ENCODE results near the gene DCTN3. TPM values are rescaled to one million over a fixed set of nuclear protein-coding genes. Genes with fewer than 3 reads are reported as not detected.

Gene DCTN3
- total RNA-seq, 1 donor from 2014 or later: 94.8 TPM

- peaks cover 1% of the 10 kb centered on the region for H3K4me1 Mint-ChIP-seq (ENCODE audit: low read depth, unreplicated experiment)
- no peaks in the 10 kb centered on the region for H3K79me2 ChIP-seq (ENCODE audit: insufficient read depth, low read length)
- H3K27me3 Mint-ChIP-seq (ENCODE audit: low read depth, unreplicated experiment): peaks cover 67% of the 10 kb centered on the region
- H2AFZ ChIP-seq (ENCODE audit: low read depth, low read length): peak within 1 kb of the TSS; percentile 52
- H3K27me3 ChIP-seq (ENCODE audit: insufficient read depth, low read length): peaks cover 64% of the 10 kb centered on the region
- H3K9me3 Mint-ChIP-seq (ENCODE audit: unreplicated experiment): no peaks in the 10 kb centered on the region
- DNase-seq (ENCODE audit: low read depth) (no peak), FAIRE-seq (no peak)
- TF ChIP-seq EZH2 (IDR thresholded peaks at IDR 0.05; ENCODE audit: insufficient read depth, low read length): peak; percentile 81
- TF ChIP-seq, protein P1, sequence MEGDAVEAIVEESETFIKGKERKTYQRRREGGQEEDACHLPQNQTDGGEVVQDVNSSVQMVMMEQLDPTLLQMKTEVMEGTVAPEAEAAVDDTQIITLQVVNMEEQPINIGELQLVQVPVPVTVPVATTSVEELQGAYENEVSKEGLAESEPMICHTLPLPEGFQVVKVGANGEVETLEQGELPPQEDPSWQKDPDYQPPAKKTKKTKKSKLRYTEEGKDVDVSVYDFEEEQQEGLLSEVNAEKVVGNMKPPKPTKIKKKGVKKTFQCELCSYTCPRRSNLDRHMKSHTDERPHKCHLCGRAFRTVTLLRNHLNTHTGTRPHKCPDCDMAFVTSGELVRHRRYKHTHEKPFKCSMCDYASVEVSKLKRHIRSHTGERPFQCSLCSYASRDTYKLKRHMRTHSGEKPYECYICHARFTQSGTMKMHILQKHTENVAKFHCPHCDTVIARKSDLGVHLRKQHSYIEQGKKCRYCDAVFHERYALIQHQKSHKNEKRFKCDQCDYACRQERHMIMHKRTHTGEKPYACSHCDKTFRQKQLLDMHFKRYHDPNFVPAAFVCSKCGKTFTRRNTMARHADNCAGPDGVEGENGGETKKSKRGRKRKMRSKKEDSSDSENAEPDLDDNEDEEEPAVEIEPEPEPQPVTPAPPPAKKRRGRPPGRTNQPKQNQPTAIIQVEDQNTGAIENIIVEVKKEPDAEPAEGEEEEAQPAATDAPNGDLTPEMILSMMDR (IDR thresholded peaks at IDR 0.05; ENCODE audit: insufficient read depth, low read depth, low read length): no peak
- peaks cover 9% of the 10 kb centered on the region for H4K20me1 ChIP-seq (ENCODE audit: insufficient read depth, low read length)
- no peaks in the 10 kb centered on the region for H3K36me3 ChIP-seq (ENCODE audit: insufficient read depth, low read length)
- no peaks in the 10 kb centered on the region for H3K36me3 Mint-ChIP-seq (ENCODE audit: low read depth, unreplicated experiment)
- H3K4me3 Mint-ChIP-seq (ENCODE audit: unreplicated experiment): peak within 1 kb of the TSS; percentile 70
- peak within 1 kb of the TSS; percentile 80 for H3K4me2 ChIP-seq (ENCODE audit: low read length)
- peak within 1 kb of the TSS; percentile 37 for H3K4me3 ChIP-seq (ENCODE audit: insufficient read depth, low read depth, low read length)
- H3K27ac Mint-ChIP-seq (ENCODE audit: unreplicated experiment): no peak within 1 kb of the TSS
- H3K9ac ChIP-seq (ENCODE audit: low read length): no peak within 1 kb of the TSS
- no peak within 1 kb of the TSS for H3K27ac ChIP-seq (ENCODE audit: low read depth, low read length)
- no peaks in the 10 kb centered on the region for H3K9me3 ChIP-seq (ENCODE audit: insufficient read depth, low read depth, low read length)
- peaks cover 4% of the 10 kb centered on the region for H3K4me1 ChIP-seq (ENCODE audit: insufficient read depth, low read length)
Measured at GRCh38 chr9:34628656-34629490, 8.6 kb upstream of the DCTN3 start, which contains the start of gene ARID3C. ARID3C (minus strand) TSS chr9:34629066; CDS start chr9:34628014, 1,052 bp downstream.

DNA sequence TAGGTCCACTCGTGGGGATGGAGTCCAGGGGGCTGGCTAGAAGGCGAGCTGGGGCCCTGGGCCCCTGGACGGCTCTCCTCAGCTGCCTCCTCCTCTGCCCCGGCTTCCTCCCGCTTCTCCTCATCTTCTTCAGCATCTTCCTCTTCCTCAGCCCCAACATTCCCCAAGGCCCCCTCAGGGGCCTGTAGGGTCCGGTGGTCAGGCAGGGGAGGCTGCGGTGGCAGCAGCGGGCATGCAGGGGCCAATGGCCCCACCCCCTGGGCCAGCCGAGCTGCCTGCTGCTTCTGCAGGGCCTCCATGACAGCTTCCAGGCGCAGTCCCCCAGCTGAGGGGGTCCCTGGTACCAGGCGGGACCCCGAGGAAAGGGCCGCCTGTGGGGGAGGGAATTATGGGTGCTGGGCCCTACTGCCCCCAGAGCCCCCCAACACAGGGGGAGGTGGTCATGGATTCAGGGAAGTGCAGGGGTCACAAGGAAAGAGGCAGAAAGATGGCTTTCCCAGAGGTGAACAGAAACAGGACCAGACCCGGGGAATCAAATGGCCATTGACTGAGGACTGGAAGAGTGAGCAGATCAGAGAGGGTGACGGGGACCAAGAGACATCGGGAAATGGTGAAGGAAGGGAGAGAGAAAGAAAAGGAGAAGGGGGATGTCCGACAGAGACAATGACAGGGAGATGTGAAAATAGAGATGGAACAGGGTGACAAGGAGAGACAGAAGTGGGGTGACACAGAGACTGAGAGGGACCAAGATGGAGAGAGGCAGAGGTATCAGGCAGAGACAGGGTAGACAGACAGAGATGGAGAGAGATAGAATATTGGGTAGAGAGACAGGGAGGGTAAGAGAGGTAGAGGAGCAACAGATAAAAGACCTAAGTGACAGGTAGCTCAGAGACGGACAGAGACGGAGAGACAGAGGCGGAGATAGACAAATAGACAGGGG lies 7.7 kb upstream of the DCTN3 start:
- Histone ChIP-seq H3K79me2 (ENCODE audit: insufficient read depth, low read length) (no peaks in the 10 kb centered on the region), H3K27ac (ENCODE audit: low read depth, low read length) (no peak overlapping the region), H2AFZ (ENCODE audit: low read depth, low read length) (peak overlapping the region; percentile 41), H4K20me1 (ENCODE audit: insufficient read depth, low read length) (peaks cover 6% of the 10 kb centered on the region), H3K4me1 (ENCODE audit: insufficient read depth, low read length) (peaks cover 4% of the 10 kb centered on the region), H3K9me3 (ENCODE audit: insufficient read depth, low read depth, low read length) (no peaks in the 10 kb centered on the region), H3K9ac (ENCODE audit: low read length) (no peak overlapping the region), H3K4me2 (ENCODE audit: low read length) (peak overlapping the region; percentile 80), H3K27me3 (ENCODE audit: insufficient read depth, low read length) (peaks cover 70% of the 10 kb centered on the region), H3K36me3 (ENCODE audit: insufficient read depth, low read length) (no peaks in the 10 kb centered on the region), H3K4me3 (ENCODE audit: insufficient read depth, low read depth, low read length) (no peak overlapping the region)
- Mint-ChIP-seq H3K27ac (ENCODE audit: unreplicated experiment) (no peak overlapping the region), H3K27me3 (ENCODE audit: low read depth, unreplicated experiment) (peaks cover 69% of the 10 kb centered on the region), H3K4me3 (ENCODE audit: unreplicated experiment) (peak overlapping the region; percentile 70), H3K36me3 (ENCODE audit: low read depth, unreplicated experiment) (no peaks in the 10 kb centered on the region), H3K9me3 (ENCODE audit: unreplicated experiment) (no peaks in the 10 kb centered on the region), H3K4me1 (ENCODE audit: low read depth, unreplicated experiment) (peaks cover 1% of the 10 kb centered on the region)
- FAIRE-seq (no peak), DNase-seq (ENCODE audit: low read depth) (no peak)
- TF ChIP-seq EZH2 (IDR thresholded peaks at IDR 0.05; ENCODE audit: insufficient read depth, low read length): peak; percentile 62
- TF ChIP-seq, protein P1 (IDR thresholded peaks at IDR 0.05; ENCODE audit: insufficient read depth, low read depth, low read length): no peak

Data from astrocyte (in vitro differentiated cells and primary cell).